NCI-H128 (cell line): ENCODE results near the gene TMIE.
"Not testable (repeated sequence)": the region's sequence is repeated elsewhere in the genome, so short reads cannot be mapped to it uniquely, and the experiment has no call there.

ENCODE experiments used
- DNase-seq: peaks from one replicate; lab custom pipeline; 2025; ENCODE audit not compliant: unreplicated experiment; lab: John Stamatoyannopoulos, UW

TMIE gene

DNA sequence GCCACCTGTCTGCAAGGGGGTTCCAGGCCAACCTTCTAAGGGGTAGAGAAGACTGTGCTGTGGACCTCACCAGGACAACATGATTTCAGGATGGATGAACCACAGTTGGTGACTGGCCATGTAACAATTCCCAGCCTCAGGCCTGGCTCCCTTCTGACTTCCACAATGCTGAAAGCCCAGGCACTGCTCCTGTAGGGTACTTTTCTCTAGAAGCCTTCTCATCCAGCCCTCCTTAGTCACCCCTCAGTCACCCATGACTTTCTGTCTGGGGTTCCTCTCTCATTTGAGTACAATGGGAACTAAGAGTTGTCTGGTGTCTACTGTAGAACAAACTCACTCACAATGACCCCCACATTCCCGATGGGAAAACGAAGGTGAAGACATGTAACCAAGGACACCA lies 16.3 kb upstream of the TMIE start:
- no peak for DNase-seq

GRCh38 chr3:46685446-46685845 lies 15.7 kb upstream of the TMIE start:
- DNase-seq, result no peak

- DNase-seq, result no peak
These were observed 10.4 kb upstream of the TMIE start for GRCh38 chr3:46690798-46691197.

DNA sequence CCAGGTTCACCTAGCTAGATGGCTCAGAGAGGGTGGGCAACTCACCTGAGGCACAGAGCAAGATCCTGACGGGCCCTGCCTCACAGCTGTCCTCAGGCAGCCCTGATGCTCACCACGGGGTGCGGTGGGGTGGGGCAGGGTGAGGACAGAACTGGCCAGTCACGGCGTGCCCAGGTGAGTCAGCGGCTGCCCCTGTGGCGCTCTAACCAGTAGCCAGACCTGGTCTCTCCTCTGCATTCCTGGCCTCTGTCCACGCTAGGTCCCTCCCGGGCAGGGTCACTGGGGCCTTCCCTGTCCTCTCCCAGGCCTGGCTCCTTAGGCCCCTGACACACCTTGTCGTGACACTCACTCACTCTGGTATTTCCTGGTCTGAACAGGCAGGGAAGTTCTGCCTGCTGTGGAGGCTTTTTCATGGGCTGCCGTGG lies 8.6 kb upstream of the TMIE start:
- no peak for DNase-seq

GRCh38 chr3:46693038-46693891 lies 7.9 kb upstream of the TMIE start, which contains the start of gene ALS2CL:
ALS2CL (minus strand) TSS chr3:46693679; CDS start chr3:46689440, 4,239 bp downstream.
- DNase-seq, result no peak

- no peak for DNase-seq
These were observed 7.3 kb upstream of the TMIE start for GRCh38 chr3:46693892-46694226.

DNA sequence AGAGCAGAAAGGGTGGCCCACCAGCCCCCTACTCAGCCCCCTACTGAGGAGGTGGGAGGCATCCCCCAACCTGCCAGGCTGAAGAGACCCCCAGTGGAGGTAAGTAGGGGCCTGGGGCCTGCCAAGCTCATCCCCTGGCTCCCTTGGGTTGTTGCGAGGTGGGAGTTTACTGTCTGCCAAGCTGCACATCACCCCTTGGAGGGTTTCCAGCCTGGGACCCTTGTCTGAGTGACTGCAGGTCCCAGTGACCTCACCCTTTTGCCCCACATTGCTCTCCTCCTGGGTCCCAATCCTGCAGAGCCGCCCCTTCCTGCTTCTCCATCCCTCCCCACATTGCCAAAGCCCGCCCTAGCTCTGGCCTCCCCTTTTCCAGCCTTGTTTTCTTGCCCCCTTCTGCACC lies 6.7 kb upstream of the TMIE start:
- no peak for DNase-seq

- no peak for DNase-seq
These were observed 5.8 kb upstream of the TMIE start for GRCh38 chr3:46695177-46695961.

- no peak for DNase-seq
These were observed 5.0 kb upstream of the TMIE start for GRCh38 chr3:46695962-46696894.

DNA sequence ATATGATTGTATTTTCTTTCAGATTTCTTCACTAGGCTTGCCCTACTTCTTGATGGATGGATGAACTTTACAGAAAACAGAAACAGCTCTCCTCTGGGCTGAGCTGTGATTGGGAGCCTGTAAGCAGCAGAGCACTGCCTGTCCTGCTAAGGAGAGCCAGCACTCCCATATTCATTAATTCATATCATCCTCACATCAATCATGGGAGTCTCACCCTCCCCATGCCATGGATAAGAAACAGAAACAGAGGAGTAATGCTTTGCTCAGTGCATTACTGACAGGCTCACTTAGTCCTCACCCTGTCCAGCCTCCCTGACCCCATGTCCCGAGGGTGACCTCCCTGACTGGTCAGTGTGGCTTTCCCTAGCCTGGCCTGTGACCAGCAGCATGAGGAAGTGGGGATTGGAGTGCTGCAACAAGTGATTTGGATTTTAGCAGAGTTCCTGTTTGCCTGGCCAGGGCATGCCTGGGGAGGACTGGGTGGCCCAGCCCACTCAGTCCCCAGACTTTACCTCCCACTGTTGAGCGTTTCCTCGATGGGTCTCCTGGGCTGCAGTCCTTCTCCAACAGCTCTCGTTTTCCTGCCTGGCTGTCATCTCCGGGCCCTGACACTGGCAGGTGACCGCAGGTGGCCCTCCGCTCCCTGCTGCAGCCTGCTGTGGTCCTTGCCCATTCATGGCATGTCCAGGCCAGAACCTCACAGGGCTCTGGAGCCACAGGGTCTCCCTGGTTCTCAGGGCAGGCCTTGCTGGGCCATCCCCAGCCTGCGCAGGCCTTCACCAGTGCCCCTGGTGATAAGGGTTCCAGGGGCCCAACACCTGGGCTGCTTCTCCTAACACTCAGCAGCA lies 1.3 kb upstream of the TMIE start:
- no peak for DNase-seq

DNA sequence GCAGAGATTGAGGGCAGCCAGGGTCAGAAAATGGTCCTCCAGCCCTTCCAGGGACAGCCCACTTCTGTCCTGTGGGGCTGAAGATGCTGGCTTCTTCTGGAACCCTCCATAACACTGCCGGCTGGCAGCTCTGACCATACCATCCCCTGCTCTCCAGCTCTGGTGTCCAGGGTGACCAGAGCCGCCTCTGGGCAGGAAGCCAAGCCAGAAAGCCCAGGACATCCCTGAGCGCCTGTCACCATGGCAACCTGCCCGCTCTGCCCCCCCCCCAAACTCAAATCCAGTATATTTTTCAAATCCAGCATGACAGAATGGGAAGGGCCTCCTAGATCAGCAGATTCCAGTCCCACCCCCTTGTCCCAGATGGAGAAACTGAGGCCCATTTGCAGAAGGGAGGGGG lies 420 bp upstream of the TMIE start:
- no peak for DNase-seq

DNA sequence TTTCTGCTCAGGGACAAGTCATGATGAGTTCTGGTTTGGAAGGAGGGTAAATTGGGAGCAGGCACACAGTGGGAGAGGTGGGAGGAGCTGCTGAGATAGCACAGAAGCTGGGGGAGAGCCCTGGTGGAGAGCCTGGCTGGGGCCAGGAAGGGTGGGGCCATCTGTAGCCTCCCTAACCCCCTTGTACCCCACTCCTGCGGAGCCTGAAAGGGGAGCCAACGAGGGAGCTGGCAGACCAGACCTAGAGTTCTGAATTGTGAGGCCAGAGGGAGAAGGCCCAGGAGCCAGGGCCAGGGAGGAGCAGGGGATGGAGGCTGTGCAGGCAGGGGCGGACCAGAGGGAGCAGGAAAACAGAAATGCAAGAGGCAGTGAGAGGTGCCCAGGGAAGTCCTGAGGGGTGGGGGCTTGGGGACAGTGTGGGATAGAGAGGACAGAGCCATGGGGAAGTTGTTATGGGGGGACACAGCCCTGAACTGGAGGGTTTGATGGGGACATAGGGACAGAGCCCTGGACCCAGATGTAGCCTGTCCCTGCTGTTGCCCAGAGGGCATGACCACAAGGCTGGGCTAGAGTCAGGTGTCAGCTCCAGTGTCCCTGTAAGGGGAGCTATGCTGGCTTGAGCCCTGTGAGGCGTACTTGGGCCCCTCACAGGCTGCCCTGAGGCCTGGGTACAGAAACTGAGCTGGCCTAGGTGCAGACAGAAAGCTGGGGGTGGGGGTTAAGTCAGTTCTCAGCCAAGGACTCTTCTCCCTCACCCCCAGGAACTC lies 1.2 kb downstream of the TMIE start:
- no peak for DNase-seq

DNA sequence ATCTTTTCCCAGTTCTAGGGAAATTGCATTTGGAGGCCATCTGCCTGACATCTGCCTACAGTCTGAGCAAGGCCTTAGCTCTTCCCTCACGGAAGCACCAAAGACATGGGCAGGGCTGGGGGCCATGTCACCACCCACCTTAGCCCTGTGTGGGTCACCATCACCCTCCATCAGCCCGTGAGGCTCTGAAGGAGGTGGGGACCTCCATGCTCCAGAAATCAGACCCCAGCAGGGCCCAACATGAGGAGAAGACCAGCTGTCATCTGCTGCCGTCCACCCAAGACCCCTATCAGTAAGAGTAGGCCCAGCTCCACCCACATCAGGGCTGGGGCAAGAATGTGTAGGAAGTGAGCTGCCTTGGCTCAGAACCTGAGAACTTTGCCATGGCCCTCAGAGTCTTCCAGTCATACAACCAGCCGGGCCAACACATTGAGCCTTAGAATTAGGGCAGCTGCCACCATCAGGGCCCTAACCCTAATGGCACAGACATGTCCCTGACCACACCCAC lies 1.9 kb downstream of the TMIE start:
- no peak for DNase-seq

GRCh38 chr3:46704346-46704745 lies 3.2 kb downstream of the TMIE start:
- not testable (repeated sequence) for DNase-seq

DNA sequence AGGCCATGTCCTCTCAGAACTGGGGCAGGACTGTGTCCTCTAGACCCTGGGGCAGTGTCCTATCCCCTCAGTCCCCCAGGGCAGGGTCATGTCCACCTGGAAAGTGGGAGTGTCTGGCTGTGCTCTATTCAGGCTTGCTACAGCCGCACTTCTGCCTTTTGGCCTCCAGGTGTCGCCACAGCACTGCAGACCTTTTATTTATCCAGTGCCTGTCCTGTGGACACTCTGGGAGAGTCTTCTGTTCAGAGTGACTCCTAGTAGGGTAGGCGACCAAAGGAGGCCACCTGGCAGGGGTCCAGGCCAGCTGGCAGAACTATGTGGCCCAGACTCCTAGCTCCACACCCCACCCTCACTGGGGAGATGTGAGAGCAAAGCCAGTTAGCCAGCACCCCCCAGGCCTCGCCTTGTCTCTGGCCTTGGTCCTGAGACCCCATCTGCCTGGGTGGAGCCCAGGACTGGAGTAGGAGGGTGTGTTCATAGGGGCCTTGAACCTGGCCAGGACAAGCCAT lies 3.9 kb downstream of the TMIE start:
- DNase-seq, result peak; percentile 23

GRCh38 chr3:46705751-46706552 lies 4.8 kb downstream of the TMIE start:
- DNase-seq, result no peak

DNA sequence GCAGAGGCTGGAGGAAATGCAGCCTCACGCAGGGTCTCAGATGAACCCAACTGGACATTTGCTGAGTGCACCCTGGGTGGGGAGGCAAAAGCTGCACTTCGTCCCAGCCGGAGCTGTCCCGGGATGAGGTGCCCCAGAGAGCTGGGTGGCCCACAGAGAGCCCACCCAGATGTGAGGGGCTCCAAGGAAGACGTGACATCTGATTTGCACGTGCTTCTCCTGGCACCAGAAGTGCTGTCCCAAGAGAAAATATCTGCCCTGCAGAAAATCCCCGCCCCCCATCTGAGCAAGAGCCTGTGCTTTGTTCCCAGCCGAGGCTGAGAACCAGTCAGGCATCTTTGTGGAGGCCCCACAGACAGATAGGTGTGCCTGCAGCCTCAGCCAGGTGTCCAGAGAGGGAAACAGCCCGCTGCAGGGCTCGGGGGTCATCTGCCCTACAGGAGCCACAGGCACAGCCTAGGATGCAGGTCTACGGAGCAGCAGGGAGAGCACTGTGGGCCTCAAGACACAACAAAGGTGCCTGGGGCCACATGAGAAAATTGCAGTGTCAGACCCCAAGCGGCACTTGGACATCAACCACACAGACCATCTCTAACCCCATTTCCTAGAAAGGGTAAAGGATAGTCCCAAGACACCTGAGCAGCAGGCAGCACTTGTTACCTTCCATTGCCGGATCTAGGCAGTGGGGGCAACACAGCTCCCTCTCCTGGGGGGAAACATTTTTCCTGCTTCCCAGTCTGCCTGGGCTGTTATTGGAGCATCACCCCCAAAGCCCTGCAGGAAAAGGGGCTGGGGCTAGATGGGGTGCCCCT lies 5.8 kb downstream of the TMIE start:
- DNase-seq, result no peak
